Vagina (tissue), 2 donors: Measurements from ENCODE around the gene ADARB2.

Experiments used
- POLR2A ChIP-seq, 2 donors: fragments of 450-650 bp; IDR thresholded peaks; one replicate each; pipeline ENCODE4 v1.6.1; 2017; ENCODE audit warnings: antibody characterized with exemption in 2 of 2, mild to moderate bottlenecking in 2 of 2, moderate library complexity in 2 of 2
- TF ChIP-seq, protein P1 (sequence below), 3 experiments: fragments of 450-650 bp in 2 of 3; fragments of 200-600 bp in 1 of 3; sonication (generic) in 1 of 3; IDR thresholded peaks; one replicate each; pipeline ENCODE4 v1.5.1; 2017 to 2019; ENCODE audit warnings: antibody characterized with exemption in 3 of 3, mild to moderate bottlenecking in 2 of 3, moderate library complexity in 2 of 3

DNA sequence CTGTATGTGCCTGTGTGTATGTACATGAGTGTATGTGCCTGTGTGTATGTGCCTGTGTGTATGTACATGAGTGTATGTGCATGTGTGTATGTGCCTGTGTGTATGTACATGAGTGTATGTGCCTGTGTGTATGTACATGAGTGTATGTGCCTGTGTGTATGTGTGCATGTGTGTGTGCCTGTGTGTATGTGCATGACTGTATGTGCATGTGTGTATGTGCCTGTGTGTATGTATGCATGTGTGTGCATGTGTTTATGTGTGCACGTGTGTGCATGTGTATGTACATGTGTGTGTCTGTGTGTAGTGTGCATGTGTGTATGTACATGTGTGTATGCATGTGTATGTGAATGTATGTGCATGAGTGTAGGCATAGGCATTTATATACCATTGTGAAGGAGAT lies 274.8 kb downstream of the ADARB2 start:
- TF ChIP-seq, protein P1, sequence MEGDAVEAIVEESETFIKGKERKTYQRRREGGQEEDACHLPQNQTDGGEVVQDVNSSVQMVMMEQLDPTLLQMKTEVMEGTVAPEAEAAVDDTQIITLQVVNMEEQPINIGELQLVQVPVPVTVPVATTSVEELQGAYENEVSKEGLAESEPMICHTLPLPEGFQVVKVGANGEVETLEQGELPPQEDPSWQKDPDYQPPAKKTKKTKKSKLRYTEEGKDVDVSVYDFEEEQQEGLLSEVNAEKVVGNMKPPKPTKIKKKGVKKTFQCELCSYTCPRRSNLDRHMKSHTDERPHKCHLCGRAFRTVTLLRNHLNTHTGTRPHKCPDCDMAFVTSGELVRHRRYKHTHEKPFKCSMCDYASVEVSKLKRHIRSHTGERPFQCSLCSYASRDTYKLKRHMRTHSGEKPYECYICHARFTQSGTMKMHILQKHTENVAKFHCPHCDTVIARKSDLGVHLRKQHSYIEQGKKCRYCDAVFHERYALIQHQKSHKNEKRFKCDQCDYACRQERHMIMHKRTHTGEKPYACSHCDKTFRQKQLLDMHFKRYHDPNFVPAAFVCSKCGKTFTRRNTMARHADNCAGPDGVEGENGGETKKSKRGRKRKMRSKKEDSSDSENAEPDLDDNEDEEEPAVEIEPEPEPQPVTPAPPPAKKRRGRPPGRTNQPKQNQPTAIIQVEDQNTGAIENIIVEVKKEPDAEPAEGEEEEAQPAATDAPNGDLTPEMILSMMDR (IDR thresholded peaks at IDR 0.05), result no peak
- no peak for TF ChIP-seq POLR2A (IDR thresholded peaks at IDR 0.05)
